GM10847 (cell line): ENCODE data around the gene XPO5.

Experiments used
- POLR2A ChIP-seq: IDR thresholded peaks from 2 replicates; pipeline ENCODE4 v1.6.1; 2011; ENCODE audit not compliant: insufficient read length; ENCODE audit errors: extremely low read depth

Gene XPO5

DNA sequence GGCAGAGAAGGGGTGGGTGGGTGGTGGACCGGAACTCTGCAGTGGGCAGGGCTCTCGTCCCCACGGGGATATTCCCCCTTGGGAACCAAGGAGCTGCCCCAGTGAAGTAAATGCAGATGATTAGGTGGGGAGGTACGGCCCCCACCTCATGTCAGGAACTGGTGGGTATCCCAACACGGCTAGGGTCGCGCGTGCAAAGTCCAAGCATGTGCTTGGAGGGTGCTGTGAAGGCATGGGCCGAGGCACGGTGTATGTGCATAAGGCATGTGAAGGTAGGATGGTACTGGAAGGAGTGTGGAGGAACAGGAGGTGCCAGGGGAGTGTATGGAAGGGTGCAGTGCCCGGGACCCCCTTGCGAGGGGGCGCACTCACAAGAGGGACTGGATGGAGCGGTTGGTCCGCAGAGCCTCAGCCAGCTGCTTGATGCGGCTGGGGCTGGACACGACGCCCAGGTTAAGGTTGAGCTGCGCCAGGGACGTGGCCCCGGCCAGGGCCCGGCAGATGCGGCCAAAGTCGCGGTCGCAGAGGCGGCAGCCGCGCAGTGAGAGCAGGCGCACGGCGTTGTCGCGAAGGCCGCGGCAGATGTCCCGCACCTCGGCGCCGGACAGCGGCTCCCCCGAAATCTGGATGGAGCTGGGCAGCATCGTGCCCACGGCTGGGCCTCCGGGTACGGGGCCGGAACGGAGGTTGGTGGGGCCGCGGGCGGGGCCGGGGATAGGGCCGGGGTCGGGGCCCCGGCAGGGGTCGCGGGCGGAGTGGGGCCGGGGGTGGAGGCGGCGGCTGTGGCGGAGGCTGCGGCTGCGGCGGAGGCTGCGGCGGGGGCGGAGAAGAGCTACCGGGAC, 66.5 kb downstream of the XPO5 start:
- no peak for TF ChIP-seq POLR2A

DNA sequence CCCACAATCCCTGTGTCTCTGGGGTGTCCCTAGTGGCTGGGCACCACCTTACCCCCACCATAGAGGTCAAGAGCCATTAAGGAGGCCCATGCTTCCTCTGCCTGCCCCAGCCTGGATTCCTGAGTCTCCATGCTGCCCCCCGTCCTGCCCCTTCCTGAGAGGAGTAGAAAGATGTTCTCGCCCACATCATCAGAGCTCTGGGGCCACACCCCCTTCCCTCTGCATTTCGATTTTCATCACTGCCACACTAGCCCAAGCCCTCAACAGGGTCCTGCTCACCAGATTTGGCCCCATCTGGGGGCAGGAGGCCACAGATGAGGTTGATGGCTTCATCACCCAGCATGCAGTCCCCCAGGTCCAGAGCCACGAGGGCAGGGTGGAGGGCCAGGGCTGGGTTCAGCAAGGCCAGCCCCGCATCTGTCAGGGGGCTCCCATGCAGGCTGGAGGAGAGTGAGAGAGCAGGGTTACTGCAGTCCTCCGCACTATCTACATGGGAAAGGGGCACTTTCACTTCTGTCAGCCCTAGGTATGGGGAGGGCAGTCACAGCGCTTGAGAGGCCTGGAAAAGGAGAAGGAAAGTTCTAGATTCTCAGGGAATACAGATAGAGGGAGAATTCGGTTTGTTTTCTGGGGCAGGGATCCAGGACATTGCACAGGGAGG, 67.2 kb downstream of the XPO5 start:
- no peak for TF ChIP-seq POLR2A

DNA sequence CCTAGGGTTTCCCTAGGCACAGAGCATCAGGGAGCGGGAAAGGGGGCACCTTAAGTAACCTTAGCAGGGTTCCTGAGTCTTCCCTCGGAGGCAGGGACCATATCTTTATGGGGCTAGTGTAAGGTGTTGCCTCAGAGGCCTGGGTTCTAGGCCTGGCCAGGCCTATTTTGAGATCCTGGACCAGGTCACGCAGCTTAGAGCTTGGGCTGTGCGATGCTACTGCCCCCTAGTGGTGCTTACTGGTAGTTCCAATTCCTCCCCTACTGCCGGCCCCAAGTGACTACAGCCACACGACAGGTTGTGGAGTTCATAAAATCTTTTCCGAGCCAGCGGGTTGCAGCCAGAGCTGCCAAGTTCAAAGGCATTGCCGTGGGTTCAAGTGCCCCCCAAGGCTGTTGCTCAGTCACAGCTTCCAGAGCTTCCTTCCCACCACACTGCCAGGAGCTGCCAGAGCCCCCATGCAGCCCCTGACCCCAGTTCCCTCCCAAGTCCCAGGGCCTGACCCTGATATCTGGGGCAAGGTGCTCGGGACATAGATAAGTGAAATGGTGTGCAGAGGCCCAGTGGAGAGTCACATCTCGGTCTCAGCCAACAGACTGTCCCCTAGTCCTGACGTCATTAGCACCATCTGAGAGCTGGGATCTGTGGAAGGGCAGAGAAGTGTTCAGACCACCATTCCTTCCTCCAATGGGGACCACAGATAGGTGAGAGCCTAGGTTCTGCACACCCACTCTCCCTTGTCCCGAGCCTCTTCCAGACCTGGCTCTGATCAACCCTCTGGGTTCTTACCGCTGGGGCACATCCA, 69.0 kb downstream of the XPO5 start:
- no peak for TF ChIP-seq POLR2A

DNA sequence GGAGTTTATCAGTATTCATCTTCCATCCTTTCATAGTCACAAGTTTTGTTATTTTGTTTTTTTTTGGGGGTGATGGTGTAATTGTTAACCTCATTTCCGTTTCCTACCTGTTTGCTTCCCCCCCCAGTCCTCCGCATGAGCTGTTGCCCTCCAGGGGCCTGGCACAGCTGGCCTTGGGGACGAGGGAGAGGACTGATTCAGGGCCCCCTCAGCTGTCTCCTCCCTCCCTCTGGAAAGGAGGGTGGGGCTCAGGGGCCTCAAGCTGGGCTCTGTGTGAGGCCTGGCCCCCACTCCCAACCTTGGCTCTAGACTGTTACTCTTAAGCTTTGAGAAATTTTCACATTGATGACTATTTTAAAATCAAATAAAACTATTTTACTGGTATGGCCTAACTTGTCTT, 69.7 kb downstream of the XPO5 start:
- no peak for TF ChIP-seq POLR2A

DNA sequence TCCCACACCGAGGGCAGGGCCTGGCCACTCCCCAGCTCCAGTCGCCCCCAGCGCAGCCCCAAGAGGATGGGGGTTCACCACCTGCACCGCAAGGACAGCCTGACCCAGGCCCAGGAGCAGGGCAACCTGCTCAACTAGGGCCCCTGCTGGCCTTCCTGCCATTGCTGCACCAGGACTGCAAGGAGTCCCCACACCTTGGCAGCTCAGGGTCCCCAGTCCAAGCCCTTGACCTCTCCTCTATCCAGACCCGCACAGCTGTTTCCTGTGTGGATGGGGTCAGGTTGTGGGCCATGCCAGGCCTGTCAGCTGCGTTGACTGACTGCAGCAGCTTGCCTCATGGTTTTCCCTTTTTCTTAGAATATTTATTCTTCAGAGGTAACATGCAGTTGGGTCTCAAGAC, 70.1 kb downstream of the XPO5 start:
- TF ChIP-seq POLR2A = no peak

DNA sequence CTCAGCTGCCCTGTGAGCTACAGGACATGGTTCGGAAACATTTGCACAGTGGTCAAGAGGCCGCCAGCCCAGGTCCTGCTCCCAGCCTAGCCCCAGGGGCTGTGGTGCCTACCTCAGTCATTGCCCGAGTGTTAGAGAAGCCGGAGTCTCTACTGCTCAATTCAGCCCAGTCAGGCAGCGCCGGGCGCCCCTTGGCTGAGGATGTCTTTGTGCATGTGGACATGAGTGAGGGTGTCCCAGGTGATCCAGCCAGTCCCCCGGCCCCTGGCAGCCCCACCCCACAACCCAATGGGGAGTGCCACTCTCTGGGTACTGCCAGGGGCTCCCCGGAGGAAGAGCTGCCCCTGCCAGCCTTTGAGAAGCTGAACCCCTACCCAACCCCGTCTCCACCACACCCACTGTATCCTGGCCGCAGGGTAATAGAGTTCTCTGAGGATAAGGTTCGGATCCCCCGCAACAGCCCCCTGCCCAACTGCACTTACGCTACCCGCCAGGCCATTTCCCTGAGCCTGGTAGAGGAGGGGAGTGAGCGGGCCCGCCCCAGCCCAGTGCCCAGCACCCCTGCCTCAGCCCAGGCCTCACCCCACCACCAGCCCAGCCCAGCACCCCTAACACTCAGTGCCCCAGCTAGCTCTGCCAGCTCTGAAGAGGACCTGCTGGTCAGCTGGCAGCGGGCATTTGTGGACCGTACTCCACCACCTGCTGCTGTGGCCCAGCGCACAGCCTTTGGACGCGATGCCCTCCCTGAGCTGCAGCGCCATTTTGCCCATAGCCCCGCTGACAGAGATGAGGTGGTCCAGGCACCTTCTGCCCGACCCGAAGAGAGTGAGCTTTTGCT, 70.9 kb downstream of the XPO5 start:
- TF ChIP-seq POLR2A = no peak

DNA sequence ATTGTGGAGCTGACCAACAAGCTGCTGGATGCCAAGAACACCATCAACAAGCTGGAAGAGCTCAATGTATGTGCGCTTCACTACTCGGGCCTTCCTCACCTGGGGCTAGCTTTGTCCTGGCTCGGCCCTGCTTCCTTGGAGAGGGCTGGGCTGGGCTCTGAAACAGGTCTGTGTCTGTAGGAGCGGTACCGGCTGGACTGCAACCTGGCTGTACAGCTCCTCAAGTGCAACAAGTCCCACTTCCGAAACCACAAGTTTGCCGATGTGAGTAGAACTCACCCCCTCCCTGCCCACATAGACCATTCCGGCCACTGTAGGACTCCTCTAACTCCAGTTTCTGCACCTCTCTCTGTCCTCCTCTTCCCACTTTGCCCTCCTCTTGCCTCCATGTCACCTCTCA, 72.4 kb downstream of the XPO5 start:
- TF ChIP-seq POLR2A = no peak

DNA sequence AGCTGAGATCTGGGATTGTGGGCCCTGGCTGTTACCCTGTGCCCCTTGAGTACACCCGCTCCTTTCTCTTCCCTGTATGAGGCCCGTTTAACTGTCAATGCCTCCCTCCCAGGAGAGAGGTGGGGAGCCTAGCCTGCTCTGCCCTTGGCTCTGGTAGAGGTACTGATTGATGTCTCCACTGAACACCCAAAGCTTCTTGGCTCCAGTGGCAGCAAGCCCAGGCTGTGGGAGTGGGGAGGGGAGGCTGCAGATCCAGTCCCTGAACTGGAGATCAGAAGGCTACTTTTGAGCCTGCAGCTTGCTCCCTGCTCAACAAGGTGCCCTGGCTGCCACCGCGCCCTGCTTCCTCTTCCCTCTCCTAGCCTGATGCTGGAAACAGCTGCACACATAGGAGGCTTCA, 73.2 kb downstream of the XPO5 start:
- TF ChIP-seq POLR2A = no peak

DNA sequence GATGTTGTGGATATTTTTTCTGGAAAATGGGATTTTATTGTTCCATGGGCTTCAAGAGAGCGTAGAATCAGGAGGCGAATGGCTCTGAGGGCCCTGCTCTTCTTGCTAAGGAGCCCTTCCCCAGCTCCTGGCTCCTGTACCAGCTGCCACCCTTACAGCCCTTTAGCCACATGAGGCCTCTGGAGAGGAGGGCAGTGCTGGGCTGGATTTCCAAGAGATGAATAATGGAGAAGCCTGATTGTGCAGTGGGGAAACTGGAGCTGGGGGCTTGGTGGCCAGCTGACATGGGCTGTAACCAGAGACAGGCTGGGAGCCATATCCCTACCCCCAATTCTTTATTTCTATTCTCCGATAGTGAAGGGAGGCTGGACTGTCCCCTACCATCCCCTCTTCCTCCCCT, 74.9 kb downstream of the XPO5 start:
- no peak for TF ChIP-seq POLR2A

DNA sequence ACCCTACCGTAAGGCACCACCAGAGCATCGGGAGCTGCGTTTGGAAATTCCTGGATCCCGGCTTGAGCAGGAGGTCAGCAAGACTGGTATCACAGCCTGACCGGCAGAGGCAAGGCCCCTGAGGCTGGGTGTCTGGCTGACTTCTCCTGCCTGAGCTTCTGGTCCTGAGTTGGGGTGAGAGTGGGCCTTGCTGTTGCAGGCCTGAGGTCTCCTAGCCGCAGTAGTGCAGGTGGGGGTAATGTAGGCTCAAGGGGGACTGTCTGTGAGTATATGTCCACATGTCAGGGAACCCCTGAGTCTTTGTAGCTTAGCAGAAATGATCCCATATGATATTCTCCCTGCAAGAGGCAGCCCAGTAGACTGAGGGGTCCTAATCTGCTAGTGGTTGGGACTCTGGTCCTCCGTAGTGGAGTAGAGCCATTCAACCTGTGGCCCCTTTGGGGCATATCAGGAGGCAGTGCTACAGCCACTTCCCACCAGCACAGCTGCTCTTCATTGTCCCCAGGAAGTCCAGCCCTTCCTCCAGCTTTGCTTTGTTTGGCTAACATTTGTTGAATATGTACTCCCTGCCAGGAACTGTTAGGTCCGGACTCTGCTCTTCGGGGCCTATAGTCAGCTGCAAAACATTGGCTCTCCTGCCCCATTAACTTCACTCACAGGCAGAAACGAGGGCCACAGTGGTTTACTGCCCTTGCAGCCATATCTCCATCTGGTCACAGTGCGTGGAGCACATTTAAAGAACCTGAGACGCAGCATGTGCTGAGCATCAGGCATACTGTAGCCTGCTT, 76.6 kb downstream of the XPO5 start:
- no peak for TF ChIP-seq POLR2A

DNA sequence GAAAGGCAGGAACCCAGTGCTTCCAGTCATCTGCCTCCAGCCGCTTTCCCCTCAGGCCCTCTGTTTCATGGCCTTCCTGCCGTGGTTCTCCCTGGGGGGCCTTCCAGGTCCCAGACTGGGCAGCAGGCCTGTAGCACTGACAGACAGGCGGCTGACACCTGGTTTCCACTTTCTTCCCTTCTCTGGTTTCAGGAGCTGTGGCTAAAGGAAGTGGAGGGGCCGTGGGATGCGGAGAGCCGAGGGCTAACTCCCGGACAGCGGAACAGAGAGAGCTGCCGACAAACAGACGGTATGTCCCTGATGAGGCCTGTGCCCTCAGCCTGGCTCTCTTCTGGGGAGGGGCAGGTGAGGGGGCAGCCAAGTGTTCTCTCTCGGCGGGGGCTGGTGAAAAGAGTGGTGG, 78.1 kb downstream of the XPO5 start:
- TF ChIP-seq POLR2A = no peak

DNA sequence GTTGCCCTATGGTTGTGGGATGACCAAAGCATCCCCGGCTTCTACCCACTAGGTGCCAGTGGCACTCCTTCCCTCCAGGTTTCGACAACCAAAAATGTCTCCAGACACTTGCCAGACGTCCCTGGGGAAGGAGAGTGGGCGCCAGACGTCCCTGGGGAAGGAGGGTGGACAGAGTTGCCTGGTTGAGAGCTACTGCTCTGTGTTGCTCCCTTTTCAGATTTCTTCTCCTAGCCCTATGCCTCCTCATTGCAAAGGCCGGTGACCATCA, 78.8 kb downstream of the XPO5 start:
- TF ChIP-seq POLR2A = no peak

DNA sequence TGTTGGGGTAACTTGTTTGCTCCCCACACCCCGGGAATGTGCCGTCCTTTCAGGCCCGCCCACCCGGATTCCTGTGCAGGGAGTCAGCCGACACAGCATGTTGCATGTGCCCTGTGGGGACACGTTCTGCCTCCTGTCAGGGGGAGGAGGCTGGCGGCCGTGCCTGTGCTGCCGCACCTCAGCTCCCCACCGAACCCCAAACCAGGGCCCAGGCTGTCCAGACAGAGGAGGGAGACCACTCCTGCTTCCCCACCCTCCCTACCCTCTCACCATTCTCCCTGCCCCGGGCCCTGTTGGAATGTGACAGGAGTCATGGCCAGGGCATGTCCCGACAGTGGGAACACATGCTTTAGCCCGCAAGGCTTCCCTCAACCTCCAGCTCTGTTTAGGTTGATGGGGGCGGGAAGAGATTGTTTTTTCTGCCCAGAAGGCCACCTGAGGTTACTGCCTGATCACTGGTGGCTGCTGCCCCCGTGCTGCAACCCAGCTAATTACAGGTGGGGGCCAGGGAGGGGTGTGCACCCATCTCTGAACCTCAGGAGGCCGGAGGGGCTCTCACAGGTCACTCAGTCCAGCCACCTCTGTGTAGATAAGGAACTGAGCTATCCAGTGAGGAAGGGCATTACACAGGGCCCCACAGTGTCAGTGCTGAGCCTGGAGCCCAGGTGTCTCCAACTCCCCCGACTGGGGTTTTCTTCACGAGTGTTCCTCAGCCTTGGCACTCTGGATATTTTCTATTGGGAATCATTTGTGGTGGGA, 79.3 kb downstream of the XPO5 start:
- TF ChIP-seq POLR2A = no peak

DNA sequence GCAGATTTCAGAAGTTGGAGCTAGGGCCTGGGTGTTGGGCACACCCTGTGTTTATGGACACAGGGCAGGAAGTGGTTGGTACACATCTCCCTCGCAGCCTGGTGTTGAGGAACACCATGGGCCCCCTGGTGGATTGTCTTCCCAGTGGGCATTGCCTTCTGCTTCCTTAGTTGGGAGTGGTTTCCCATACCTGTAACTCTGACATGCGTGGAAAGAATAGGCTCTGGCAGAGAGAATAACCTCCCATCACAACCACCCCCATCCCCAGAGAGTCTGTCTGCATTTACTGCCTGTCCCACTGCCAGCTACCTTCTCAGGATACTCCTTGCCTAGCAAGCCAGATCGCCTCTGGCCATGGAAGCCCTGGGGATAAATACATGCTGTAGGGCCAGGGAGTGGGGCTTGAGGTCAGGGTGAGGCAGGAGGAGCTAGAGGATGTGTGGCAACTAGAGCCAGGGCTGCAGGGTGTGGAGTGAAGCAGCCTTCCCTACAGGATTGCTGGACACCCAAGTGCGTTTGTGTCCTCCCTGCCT, 80.4 kb downstream of the XPO5 start:
- no peak for TF ChIP-seq POLR2A

DNA sequence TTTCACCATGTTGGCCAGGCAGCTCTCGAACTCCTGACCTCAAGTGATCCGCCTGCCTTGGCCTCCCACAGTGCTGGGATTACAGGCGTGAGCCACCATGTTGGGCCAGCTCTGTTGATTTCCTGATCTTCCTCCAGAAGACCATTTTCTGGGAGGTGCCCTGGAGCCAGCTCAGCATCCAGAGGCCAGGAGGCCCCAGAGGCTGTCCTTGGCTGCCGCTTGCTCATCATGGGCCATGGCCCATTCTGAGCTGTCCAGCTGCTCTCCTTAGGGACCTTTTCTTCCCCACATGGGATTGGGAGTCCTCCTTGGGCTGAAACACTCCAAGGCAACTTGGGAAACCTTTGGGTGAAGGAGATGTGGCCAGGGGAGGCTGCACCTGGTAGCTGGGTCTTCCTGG, 81.1 kb downstream of the XPO5 start:
- no peak for TF ChIP-seq POLR2A
